PFSK-1 (cell line): ENCODE measurements around the gene CA11.

Experiments used
- FOXP2 ChIP-seq: optimal IDR thresholded peaks from 2 replicates; pipeline ENCODE3; 2011; ENCODE audit warnings: borderline replicate concordance, control low read depth, inconsistent platforms; ENCODE audit not compliant: insufficient read depth; ENCODE audit errors: extremely low read length, extremely low read depth
- POLR2AphosphoS5 ChIP-seq: IDR thresholded peaks from 2 replicates; pipeline ENCODE4 v1.6.1; 2012; ENCODE audit warnings: low read depth, mild to moderate bottlenecking, control low read depth, low read length, moderate library complexity
- SIN3A ChIP-seq: IDR thresholded peaks from 2 replicates; pipeline ENCODE4 v1.6.1; 2012; ENCODE audit warnings: mild to moderate bottlenecking, low read length, moderate library complexity, borderline replicate concordance; ENCODE audit not compliant: insufficient read depth
- TF ChIP-seq, protein P1 (sequence below), 2 experiments: IDR thresholded peaks; 2 replicates each; pipeline versions ENCODE4 v1.6.1 to v1.8.0; 2011 to 2012; ENCODE audit warnings: low read depth in 2 of 2, low read length in 2 of 2, control low read depth in 1 of 2, inconsistent platforms in 1 of 2, mild to moderate bottlenecking in 1 of 2, moderate library complexity in 1 of 2; ENCODE audit not compliant: insufficient read depth in 1 of 2

DNA sequence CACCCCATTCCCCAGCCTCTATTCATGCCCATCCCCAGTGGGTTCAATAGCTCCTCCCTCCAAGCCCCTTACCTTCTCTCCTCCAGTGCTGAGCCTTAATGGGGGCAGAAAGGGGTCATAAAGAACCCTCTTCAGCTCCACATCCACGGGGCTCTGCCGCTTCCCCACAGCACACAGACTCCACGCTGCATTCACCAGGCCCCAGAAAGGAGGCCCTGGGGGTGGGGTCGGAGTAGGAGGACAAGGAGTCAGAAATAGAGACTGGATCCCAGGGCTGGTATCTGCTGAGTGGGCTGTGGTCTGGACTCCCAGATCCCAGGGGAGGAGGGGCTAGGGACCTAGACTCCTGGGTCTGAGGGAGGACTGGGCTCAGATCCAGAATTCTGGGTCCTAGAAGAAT is 1.6 kb downstream of the CA11 start:
- TF ChIP-seq SIN3A (no peak), POLR2AphosphoS5 (no peak), FOXP2 (no peak)
- TF ChIP-seq, protein P1, sequence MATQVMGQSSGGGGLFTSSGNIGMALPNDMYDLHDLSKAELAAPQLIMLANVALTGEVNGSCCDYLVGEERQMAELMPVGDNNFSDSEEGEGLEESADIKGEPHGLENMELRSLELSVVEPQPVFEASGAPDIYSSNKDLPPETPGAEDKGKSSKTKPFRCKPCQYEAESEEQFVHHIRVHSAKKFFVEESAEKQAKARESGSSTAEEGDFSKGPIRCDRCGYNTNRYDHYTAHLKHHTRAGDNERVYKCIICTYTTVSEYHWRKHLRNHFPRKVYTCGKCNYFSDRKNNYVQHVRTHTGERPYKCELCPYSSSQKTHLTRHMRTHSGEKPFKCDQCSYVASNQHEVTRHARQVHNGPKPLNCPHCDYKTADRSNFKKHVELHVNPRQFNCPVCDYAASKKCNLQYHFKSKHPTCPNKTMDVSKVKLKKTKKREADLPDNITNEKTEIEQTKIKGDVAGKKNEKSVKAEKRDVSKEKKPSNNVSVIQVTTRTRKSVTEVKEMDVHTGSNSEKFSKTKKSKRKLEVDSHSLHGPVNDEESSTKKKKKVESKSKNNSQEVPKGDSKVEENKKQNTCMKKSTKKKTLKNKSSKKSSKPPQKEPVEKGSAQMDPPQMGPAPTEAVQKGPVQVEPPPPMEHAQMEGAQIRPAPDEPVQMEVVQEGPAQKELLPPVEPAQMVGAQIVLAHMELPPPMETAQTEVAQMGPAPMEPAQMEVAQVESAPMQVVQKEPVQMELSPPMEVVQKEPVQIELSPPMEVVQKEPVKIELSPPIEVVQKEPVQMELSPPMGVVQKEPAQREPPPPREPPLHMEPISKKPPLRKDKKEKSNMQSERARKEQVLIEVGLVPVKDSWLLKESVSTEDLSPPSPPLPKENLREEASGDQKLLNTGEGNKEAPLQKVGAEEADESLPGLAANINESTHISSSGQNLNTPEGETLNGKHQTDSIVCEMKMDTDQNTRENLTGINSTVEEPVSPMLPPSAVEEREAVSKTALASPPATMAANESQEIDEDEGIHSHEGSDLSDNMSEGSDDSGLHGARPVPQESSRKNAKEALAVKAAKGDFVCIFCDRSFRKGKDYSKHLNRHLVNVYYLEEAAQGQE (IDR thresholded peaks at IDR 0.05; ENCODE audit: insufficient read depth in 1 of 2, low read depth in 2 of 2, low read length in 2 of 2), result no peak
